HTR-8/SVneo (cell line): ENCODE measurements around the gene TUB.

ENCODE experiments used
- DNase-seq: peaks from one replicate; pipeline ENCODE4 v3.0.0; 2011; ENCODE audit warnings: low spot score, mixed read lengths; ENCODE audit not compliant: insufficient read length
- FAIRE-seq: peaks from 2 replicates; lab custom pipeline; 2011; peaks lifted over from hg19 to GRCh38; lab: Jason Lieb, UNC

TUB gene

GRCh38 chr11:8080674-8081590 lies at the start of gene TUB:
Gene TUB (plus strand): TSS chr11:8081211. CDS start chr11:8081511, 300 bp downstream.
- DNase-seq (peak; percentile 52), FAIRE-seq (no peak)

GRCh38 chr11:8031248-8032115 lies 49.5 kb upstream of the TUB start:
- DNase-seq (no peak), FAIRE-seq (no peak)

GRCh38 chr11:8032122-8032521 lies 48.9 kb upstream of the TUB start:
- no peak for DNase-seq
- FAIRE-seq: no peak

GRCh38 chr11:8032576-8033304 lies 48.3 kb upstream of the TUB start:
- FAIRE-seq: no peak

GRCh38 chr11:8033305-8034105 lies 47.5 kb upstream of the TUB start:
- peak; percentile 83 for FAIRE-seq

More at GRCh38 chr11:8032576-8033304, 48.3 kb upstream of the TUB start:
- DNase-seq: no peak

GRCh38 chr11:8034106-8034585 lies 46.9 kb upstream of the TUB start:
- FAIRE-seq (no peak), DNase-seq (no peak)

More at GRCh38 chr11:8033305-8034105, 47.5 kb upstream of the TUB start:
- DNase-seq: peak; percentile 84

- DNase-seq (no peak), FAIRE-seq (no peak)
Measured at GRCh38 chr11:8034604-8035190, 46.3 kb upstream of the TUB start.

- no peak for DNase-seq
- peak; percentile 23 for FAIRE-seq
Measured at GRCh38 chr11:8035200-8035855, 45.7 kb upstream of the TUB start.

GRCh38 chr11:8036002-8036802 lies 44.8 kb upstream of the TUB start:
- FAIRE-seq (no peak), DNase-seq (no peak)

GRCh38 chr11:8036986-8037385 lies 44.0 kb upstream of the TUB start:
- FAIRE-seq: no peak
- no peak for DNase-seq

GRCh38 chr11:8038393-8038792 lies 42.6 kb upstream of the TUB start:
- DNase-seq: no peak
- no peak for FAIRE-seq

- FAIRE-seq (no peak), DNase-seq (no peak)
Measured at GRCh38 chr11:8038811-8039529, 42.0 kb upstream of the TUB start.

- FAIRE-seq (no peak), DNase-seq (no peak)
Measured at GRCh38 chr11:8039530-8040260, 41.3 kb upstream of the TUB start.

GRCh38 chr11:8040261-8040920 lies 40.6 kb upstream of the TUB start:
- DNase-seq: no peak
- FAIRE-seq: no peak

- DNase-seq (no peak), FAIRE-seq (no peak)
Measured at GRCh38 chr11:8040921-8041285, 40.1 kb upstream of the TUB start.

GRCh38 chr11:8041576-8041975 lies 39.4 kb upstream of the TUB start:
- FAIRE-seq (no peak), DNase-seq (no peak)
